ENCODE results near the gene ST6GALNAC6. TPM values are rescaled to one million over a fixed set of nuclear protein-coding genes. Genes with fewer than 3 reads are reported as not detected.

Gene ST6GALNAC6
- total RNA-seq, 1 donor from 2014 or later, result 77.0 TPM

- no peak for TF ChIP-seq CTCF (IDR thresholded peaks at IDR 0.05)
- no peaks in the 10 kb centered on the region for H3K9me3 Mint-ChIP-seq (ENCODE audit: unreplicated experiment)
- no peaks in the 10 kb centered on the region for H3K27me3 Mint-ChIP-seq (ENCODE audit: unreplicated experiment)
- H3K27ac Mint-ChIP-seq (ENCODE audit: unreplicated experiment), result peak overlapping the region; percentile 89
- peaks cover 38% of the 10 kb centered on the region for H3K4me1 Mint-ChIP-seq (ENCODE audit: unreplicated experiment)
- no peak for DNase-seq (ENCODE audit: extremely low spot score, unreplicated experiment)
- H3K4me3 Mint-ChIP-seq (ENCODE audit: unreplicated experiment), result peak overlapping the region; percentile 73
- H3K36me3 Mint-ChIP-seq (ENCODE audit: unreplicated experiment), result no peaks in the 10 kb centered on the region
Observed at GRCh38 chr9:127931092-127931881, 31.9 kb upstream of the ST6GALNAC6 start.

- no peaks in the 10 kb centered on the region for H3K27me3 Mint-ChIP-seq (ENCODE audit: unreplicated experiment)
- H3K36me3 Mint-ChIP-seq (ENCODE audit: unreplicated experiment), result no peaks in the 10 kb centered on the region
Observed at GRCh38 chr9:127930231-127931091, 31.1 kb upstream of the ST6GALNAC6 start, which contains the start of gene PIP5KL1. TSS of gene PIP5KL1 (minus strand) at chr9:127930777. CDS start at chr9:127930752, 25 bp downstream.

GRCh38 chr9:127929625-127929979 is 30.2 kb upstream of the ST6GALNAC6 start:
- H3K4me3 Mint-ChIP-seq (ENCODE audit: unreplicated experiment), result no peak overlapping the region
- H3K27me3 Mint-ChIP-seq (ENCODE audit: unreplicated experiment), result no peaks in the 10 kb centered on the region
- peaks cover 30% of the 10 kb centered on the region for H3K4me1 Mint-ChIP-seq (ENCODE audit: unreplicated experiment)

More at GRCh38 chr9:127930231-127931091, 31.1 kb upstream of the ST6GALNAC6 start, which contains the start of gene PIP5KL1:
- Mint-ChIP-seq H3K4me3 (ENCODE audit: unreplicated experiment) (peak within 1 kb of the TSS; percentile 73), H3K9me3 (ENCODE audit: unreplicated experiment) (no peaks in the 10 kb centered on the region), H3K4me1 (ENCODE audit: unreplicated experiment) (peaks cover 30% of the 10 kb centered on the region), H3K27ac (ENCODE audit: unreplicated experiment) (peak within 1 kb of the TSS; percentile 89)
- TF ChIP-seq CTCF (IDR thresholded peaks at IDR 0.05), result peak; percentile 34
- DNase-seq (ENCODE audit: extremely low spot score, unreplicated experiment), result peak; percentile 95

GRCh38 chr9:127928676-127929624 is 29.5 kb upstream of the ST6GALNAC6 start:
- H3K36me3 Mint-ChIP-seq (ENCODE audit: unreplicated experiment), result no peaks in the 10 kb centered on the region
- H3K9me3 Mint-ChIP-seq (ENCODE audit: unreplicated experiment), result no peaks in the 10 kb centered on the region
- no peak for TF ChIP-seq CTCF (IDR thresholded peaks at IDR 0.05)
- DNase-seq (ENCODE audit: extremely low spot score, unreplicated experiment), result no peak
- no peaks in the 10 kb centered on the region for H3K27me3 Mint-ChIP-seq (ENCODE audit: unreplicated experiment)
- H3K27ac Mint-ChIP-seq (ENCODE audit: unreplicated experiment), result no peak overlapping the region
- H3K4me1 Mint-ChIP-seq (ENCODE audit: unreplicated experiment), result peaks cover 27% of the 10 kb centered on the region
- no peak overlapping the region for H3K4me3 Mint-ChIP-seq (ENCODE audit: unreplicated experiment)

More at GRCh38 chr9:127929625-127929979, 30.2 kb upstream of the ST6GALNAC6 start:
- Mint-ChIP-seq H3K27ac (ENCODE audit: unreplicated experiment) (no peak overlapping the region), H3K9me3 (ENCODE audit: unreplicated experiment) (no peaks in the 10 kb centered on the region), H3K36me3 (ENCODE audit: unreplicated experiment) (no peaks in the 10 kb centered on the region)
- no peak for DNase-seq (ENCODE audit: extremely low spot score, unreplicated experiment)
- TF ChIP-seq CTCF (IDR thresholded peaks at IDR 0.05), result no peak
